ENCODE measurements around the gene PLEKHA1. TPM values are rescaled to one million over a fixed set of nuclear protein-coding genes. Genes with fewer than 3 reads are reported as not detected.

PLEKHA1 gene
- total RNA-seq, 1 donor from 2014 or later, result 35.3 TPM

DNA sequence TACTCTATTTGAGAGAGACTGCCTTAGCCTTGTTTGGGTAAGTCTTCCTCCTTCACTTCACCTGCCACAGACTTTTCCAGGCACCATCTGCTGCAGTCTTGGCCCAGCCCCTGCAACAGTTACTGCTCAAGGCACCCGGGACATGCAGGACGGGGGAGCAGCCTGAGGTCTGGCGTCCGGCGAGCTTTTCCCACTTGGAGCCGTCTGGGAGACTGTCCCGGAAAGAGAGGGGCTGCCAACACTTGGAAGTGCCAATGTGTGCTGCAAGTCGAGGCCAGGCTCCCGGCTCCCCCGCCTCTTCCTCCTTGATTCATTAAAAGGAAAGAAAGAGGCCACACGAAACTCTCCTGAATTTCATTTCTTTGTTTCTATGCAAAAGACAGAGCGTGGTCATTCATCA, 100.6 kb downstream of the PLEKHA1 start:
- TF ChIP-seq, protein P1, sequence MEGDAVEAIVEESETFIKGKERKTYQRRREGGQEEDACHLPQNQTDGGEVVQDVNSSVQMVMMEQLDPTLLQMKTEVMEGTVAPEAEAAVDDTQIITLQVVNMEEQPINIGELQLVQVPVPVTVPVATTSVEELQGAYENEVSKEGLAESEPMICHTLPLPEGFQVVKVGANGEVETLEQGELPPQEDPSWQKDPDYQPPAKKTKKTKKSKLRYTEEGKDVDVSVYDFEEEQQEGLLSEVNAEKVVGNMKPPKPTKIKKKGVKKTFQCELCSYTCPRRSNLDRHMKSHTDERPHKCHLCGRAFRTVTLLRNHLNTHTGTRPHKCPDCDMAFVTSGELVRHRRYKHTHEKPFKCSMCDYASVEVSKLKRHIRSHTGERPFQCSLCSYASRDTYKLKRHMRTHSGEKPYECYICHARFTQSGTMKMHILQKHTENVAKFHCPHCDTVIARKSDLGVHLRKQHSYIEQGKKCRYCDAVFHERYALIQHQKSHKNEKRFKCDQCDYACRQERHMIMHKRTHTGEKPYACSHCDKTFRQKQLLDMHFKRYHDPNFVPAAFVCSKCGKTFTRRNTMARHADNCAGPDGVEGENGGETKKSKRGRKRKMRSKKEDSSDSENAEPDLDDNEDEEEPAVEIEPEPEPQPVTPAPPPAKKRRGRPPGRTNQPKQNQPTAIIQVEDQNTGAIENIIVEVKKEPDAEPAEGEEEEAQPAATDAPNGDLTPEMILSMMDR (IDR thresholded peaks at IDR 0.05; ENCODE audit: insufficient read depth, low read length, severe bottlenecking), result no peak

DNA sequence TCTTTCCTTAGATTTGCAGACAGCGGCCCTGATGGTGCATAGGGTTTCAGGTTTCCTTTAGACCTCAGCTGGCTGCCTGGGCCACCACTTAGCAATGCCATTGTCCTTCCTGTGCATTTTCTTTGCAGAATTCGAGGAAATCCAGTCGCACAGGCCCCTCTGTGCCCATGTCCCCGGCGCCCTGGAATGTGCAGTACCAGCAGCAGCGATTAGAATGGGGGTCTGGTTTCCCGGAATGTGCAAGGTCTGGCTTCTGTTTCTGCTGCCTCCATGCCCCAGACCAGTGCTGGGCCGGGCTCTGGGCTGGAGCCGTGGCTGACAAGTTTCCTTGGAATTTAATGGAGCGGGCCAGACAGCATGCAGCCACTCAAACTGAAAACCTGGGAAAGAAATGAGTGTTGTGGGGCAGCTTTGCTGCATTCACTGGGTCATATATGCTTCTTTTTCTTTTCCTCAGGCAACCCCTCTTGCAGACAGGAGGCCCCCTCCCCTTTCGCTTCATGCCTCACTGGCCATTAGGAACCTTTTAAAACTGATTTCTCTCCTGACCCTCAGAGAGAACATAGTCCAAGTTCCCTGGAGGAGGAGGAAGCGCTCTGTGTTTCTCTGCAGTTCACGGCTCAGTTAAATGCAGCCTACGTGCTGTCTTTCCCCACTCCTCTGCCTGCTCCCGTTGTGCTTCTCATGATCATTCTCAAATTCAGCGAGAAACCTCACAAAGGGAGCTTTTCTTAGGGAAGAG, 101.3 kb downstream of the PLEKHA1 start:
- TF ChIP-seq, protein P1 (IDR thresholded peaks at IDR 0.05; ENCODE audit: insufficient read depth, low read length, severe bottlenecking), result no peak
- H3K27me3 ChIP-seq (ENCODE audit: control insufficient read depth, insufficient read depth, low read length), result no peaks in the 10 kb centered on the region
- DNase-seq (ENCODE audit: low read depth) (no peak), FAIRE-seq (no peak)
- H3K4me3 ChIP-seq (ENCODE audit: low read depth, low read length), result no peak overlapping the region
- no peaks in the 10 kb centered on the region for H3K36me3 ChIP-seq (ENCODE audit: control insufficient read depth, insufficient read depth, low read length)

More for the DNA sequence above, 100.6 kb downstream of the PLEKHA1 start:
- no peak overlapping the region for H3K4me3 ChIP-seq (ENCODE audit: low read depth, low read length)
- no peak for DNase-seq (ENCODE audit: low read depth)
- H3K27me3 ChIP-seq (ENCODE audit: control insufficient read depth, insufficient read depth, low read length), result no peaks in the 10 kb centered on the region
- peaks cover 1% of the 10 kb centered on the region for H3K36me3 ChIP-seq (ENCODE audit: control insufficient read depth, insufficient read depth, low read length)
- FAIRE-seq, result no peak

DNA sequence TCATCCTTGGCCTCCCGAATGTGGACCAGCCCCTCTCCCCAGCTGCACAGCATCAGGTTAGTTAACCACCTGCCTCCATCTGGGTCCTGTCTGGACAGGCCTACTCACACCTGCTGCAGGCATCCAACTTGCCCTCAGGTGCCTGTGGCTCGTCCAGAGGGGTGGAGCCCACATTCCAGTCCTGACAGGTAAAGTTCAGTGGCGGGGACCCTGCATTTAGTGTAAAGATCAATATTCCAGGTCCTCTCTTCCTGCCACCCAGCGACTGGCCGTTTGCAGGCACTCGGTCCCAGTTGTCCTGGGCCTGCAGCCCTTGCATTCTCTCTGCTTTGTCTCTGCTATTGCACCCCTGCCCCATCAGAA, 101.8 kb downstream of the PLEKHA1 start:
- Histone ChIP-seq H3K4me3 (ENCODE audit: low read depth, low read length) (no peak overlapping the region), H3K27me3 (ENCODE audit: control insufficient read depth, insufficient read depth, low read length) (no peaks in the 10 kb centered on the region), H3K36me3 (ENCODE audit: control insufficient read depth, insufficient read depth, low read length) (no peaks in the 10 kb centered on the region)
- TF ChIP-seq, protein P1 (IDR thresholded peaks at IDR 0.05; ENCODE audit: insufficient read depth, low read length, severe bottlenecking), result no peak
- peak; percentile 76 for DNase-seq (ENCODE audit: low read depth)
- no peak for FAIRE-seq

DNA sequence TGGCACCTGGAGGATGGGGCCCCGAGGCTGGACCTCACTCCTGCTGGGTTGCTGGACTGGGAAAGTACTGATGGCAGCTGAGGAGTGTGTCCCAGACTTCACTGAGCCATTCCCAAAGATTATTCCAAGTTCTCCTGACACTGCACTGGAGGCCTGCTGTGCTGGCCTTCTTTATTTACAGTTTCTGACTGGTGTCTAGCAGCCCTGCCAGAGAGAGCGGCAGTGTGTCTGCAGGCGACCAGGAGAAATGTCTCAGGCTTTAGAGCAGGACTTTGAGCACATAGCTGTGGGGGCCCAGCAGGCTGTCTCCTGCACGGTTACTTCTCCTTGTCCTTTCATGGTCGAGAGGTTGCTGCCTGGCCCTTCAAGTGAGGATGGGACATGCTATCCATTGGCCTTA, 102.9 kb downstream of the PLEKHA1 start:
- no peak overlapping the region for H3K4me3 ChIP-seq (ENCODE audit: low read depth, low read length)
- no peak for DNase-seq (ENCODE audit: low read depth)
- FAIRE-seq, result no peak
- TF ChIP-seq, protein P1 (IDR thresholded peaks at IDR 0.05; ENCODE audit: insufficient read depth, low read length, severe bottlenecking), result no peak
- H3K36me3 ChIP-seq (ENCODE audit: control insufficient read depth, insufficient read depth, low read length), result no peaks in the 10 kb centered on the region
- H3K27me3 ChIP-seq (ENCODE audit: control insufficient read depth, insufficient read depth, low read length), result no peaks in the 10 kb centered on the region

DNA sequence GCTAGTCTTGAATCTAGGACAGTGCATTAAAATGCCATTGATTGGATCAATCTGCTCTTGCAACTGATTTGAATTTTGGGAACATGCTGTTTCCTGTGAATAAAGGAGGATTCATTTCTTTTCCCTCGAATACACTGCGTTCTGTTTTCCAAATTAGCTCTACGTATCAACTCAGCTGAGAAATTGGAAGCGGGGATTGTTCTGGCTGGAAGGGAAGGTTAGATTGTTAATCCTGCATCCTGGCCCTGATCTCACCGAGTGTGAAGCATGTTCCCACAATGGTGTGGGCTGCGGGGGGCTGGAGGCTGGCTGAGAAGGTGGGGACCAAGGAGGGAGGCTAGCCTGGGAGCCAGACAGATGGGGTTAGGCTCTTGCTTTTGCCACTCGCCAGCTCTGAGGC, 104.5 kb downstream of the PLEKHA1 start:
- peaks cover under 1% of the 10 kb centered on the region for H3K36me3 ChIP-seq (ENCODE audit: control insufficient read depth, insufficient read depth, low read length)
- DNase-seq (ENCODE audit: low read depth), result no peak
- no peak overlapping the region for H3K4me3 ChIP-seq (ENCODE audit: low read depth, low read length)
- TF ChIP-seq, protein P1 (IDR thresholded peaks at IDR 0.05; ENCODE audit: insufficient read depth, low read length, severe bottlenecking), result no peak
- no peaks in the 10 kb centered on the region for H3K27me3 ChIP-seq (ENCODE audit: control insufficient read depth, insufficient read depth, low read length)
- no peak for FAIRE-seq
